HG02870 (cell line): ENCODE results near the gene SFR1.
A peak's percentile ranks its signal among the peaks of the same experiment; 100 is the strongest.

ENCODE experiments used
- ATAC-seq: cut with Tn5 transposase; IDR thresholded peaks from one replicate; pipeline ENCODE4 v1.9.1; 2021; ENCODE audit warnings: mild to moderate bottlenecking, moderate library complexity; ENCODE audit not compliant: unreplicated experiment

The SFR1 gene

GRCh38 chr10:104121485-104122224 lies at the start of gene SFR1:
SFR1 (plus strand) TSS chr10:104122171; CDS start chr10:104122184, 13 bp downstream.
- ATAC-seq, result peak; percentile 89

- ATAC-seq, result no peak
Measured at GRCh38 chr10:104072786-104073185, 49.2 kb upstream of the SFR1 start.

- no peak for ATAC-seq
Measured at GRCh38 chr10:104074505-104074904, 47.5 kb upstream of the SFR1 start.

- no peak for ATAC-seq
Measured at GRCh38 chr10:104076743-104077160, 45.2 kb upstream of the SFR1 start.

- ATAC-seq, result no peak
Measured at GRCh38 chr10:104077247-104077646, 44.7 kb upstream of the SFR1 start.

- ATAC-seq, result no peak
Measured at GRCh38 chr10:104077663-104078151, 44.3 kb upstream of the SFR1 start.

- ATAC-seq, result no peak
Measured at GRCh38 chr10:104080762-104081161, 41.2 kb upstream of the SFR1 start.

- ATAC-seq, result no peak
Measured at GRCh38 chr10:104081998-104082397, 40.0 kb upstream of the SFR1 start.

GRCh38 chr10:104084482-104085142 lies 37.4 kb upstream of the SFR1 start:
- ATAC-seq, result no peak

GRCh38 chr10:104085801-104086400 lies 36.1 kb upstream of the SFR1 start, which contains the start of gene COL17A1:
COL17A1 (minus strand) TSS chr10:104085880; CDS start chr10:104080673, 5,207 bp downstream.
- ATAC-seq, result no peak

- ATAC-seq, result no peak
Measured at GRCh38 chr10:104088239-104088638, 33.7 kb upstream of the SFR1 start.

GRCh38 chr10:104089621-104090020 lies 32.4 kb upstream of the SFR1 start:
- no peak for ATAC-seq

GRCh38 chr10:104090611-104091010 lies 31.4 kb upstream of the SFR1 start:
- no peak for ATAC-seq

- no peak for ATAC-seq
Measured at GRCh38 chr10:104092749-104093148, 29.2 kb upstream of the SFR1 start.

- no peak for ATAC-seq
Measured at GRCh38 chr10:104096692-104097091, 25.3 kb upstream of the SFR1 start.

- ATAC-seq, result no peak
Measured at GRCh38 chr10:104098358-104098925, 23.5 kb upstream of the SFR1 start.

GRCh38 chr10:104099269-104099668 lies 22.7 kb upstream of the SFR1 start:
- no peak for ATAC-seq

GRCh38 chr10:104099941-104100340 lies 22.0 kb upstream of the SFR1 start:
- ATAC-seq, result no peak

GRCh38 chr10:104100795-104101194 lies 21.2 kb upstream of the SFR1 start:
- ATAC-seq, result no peak

GRCh38 chr10:104101902-104102301 lies 20.1 kb upstream of the SFR1 start:
- ATAC-seq, result no peak

GRCh38 chr10:104103956-104104355 lies 18.0 kb upstream of the SFR1 start:
- ATAC-seq, result no peak
